Measurements from ENCODE around the gene HUWE1.
A peak's percentile ranks its signal among the peaks of the same experiment; 100 is the strongest.

HUWE1 gene

DNA sequence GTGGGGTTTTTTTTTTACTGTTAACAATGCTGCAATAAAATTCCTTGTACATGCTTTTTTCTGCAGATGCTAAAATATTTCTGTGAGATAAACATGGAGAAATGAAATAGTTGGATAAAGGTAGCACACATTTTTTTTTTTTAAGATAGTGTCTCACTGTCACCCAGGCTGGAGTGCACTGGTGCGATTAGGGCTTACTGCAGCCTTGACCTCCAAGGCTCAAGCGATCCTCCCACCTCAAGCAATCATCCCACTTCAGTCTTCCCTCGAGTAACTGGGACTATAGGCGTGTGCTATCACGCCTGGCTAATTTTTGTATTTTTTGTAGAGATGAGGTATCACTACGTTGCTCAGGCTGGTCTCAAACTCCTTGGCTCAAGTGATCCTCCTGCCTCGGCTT, 1.8 kb upstream of the HUWE1 start:
- no peak for DNase-seq (ENCODE audit: low spot score)

DNA sequence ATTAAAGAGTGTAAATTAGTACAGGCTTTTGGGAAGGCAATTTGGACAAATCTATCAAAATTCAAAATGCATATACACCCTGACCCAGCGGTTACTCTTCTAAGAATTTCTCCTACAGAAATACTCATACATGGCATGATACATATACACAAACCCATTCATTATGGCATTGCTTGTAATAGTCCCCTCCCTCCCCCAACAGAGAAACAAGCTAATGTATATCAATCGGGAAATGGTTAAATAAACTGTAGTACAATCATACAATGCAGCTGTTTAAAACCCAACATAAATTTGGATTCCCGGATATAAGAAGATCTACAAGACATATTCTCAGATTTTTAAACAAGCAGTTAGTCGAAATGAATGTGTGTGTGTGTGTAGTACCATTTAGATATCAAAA, 808 bp downstream of the HUWE1 start:
- DNase-seq (ENCODE audit: low spot score): no peak

DNA sequence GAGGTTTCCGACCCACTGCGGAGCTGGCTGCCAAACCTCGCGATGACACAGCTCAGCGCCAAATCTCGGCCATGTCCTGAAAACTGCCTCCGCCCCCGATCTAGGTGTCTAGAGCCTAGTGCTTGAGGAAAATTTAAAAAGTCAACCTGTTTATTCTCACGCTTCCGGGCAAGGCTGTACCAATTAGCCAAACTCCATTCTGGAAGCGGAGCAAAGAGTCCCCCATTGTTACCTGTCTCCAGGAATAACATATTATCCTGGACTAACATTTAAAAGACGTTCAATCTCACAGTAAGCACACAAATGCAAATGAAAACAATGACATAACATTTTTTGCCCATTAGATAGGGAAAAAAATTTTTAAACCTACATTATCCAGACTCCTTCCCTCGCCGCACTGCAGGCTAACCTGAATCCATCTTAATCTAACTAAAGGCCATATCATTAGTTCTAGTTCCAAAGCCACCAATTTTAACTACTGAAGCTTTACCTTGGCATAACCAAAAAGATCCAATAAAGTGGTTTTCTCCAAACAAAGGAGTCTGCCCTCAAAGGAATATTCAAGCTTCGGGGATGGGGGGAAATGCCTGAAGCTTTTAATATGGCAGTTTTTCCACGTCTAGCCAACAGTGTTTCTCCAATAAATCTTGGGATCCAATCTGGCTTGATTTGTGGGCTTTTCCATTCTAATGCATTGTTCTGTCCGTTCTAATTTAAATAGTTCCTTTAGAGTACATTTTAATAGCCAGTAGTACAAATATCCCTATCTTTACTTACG, 1.9 kb downstream of the HUWE1 start:
- no peak for DNase-seq (ENCODE audit: low spot score)

DNA sequence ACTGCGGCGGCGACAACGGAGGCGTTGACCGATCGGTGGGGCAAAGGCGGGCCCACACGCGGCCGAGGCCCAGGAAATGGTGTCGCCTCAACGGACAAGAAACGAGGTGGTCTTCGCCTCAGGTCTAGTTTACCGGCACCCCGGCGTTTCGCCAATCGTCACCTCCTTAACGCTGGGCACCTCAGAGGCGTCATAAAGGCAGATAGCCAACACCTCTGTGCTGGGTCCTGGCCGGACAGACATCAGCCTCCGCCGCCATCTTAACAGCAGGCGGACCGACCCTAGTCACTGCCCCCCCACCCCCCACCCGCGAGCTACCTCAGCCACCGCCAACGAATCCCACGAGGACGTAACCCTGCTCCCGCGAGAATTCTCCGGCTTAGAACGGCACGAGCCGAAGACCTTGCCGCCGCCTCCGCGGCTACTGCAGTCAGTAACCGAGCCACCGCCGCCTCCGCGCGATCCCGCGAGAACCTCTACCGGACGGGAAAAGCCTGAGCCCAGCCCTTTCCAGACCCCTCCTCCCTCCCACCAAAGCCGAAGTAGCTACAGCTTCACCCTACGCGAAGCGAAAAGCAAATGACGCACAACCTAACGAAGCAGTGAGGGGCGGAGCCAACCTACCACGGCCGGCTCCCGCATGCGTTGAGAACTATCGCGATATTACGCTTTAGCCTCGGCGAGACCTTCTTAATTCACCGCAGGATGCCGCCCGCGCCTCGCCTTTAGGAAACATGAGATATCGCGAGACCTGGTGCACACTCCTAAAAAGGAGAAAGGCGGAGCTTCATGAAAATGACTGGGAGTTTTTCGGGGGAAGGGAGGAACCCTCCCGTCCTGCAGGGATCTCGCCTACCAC, 2.7 kb downstream of the HUWE1 start:
- DNase-seq (ENCODE audit: low spot score): peak; percentile 94

DNA sequence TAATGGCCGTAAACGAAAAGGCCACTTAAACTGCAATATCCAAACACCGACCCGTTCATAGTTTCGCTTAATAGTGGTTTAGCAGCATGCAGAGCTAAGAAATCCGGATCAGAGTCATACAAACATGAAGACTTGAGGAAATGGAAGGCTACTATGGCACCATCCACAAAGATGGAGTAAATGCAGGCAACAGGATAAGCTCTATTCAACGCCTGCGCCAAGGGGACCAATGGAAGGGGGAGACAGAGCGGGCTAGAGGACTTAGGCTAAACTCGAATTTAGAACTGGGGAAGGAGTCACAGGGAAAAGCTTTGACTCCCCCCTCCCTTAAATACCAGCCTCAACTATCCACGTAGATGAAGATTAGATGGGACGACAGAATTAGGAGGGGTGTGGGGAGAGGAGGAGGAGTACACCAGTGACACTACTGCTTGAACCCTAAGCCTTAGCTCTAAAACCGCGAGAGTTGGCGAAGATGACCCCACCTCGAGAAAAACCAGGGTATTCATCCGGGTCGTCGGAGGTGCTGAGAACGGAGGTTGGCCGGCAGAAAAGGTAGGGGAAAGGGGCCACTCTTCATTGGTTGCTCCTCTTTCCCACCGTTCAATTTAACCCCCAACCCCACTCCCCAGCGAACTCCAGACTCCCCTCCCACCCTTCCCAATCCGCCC, 3.5 kb downstream of the HUWE1 start:
- DNase-seq (ENCODE audit: low spot score): peak; percentile 33

DNA sequence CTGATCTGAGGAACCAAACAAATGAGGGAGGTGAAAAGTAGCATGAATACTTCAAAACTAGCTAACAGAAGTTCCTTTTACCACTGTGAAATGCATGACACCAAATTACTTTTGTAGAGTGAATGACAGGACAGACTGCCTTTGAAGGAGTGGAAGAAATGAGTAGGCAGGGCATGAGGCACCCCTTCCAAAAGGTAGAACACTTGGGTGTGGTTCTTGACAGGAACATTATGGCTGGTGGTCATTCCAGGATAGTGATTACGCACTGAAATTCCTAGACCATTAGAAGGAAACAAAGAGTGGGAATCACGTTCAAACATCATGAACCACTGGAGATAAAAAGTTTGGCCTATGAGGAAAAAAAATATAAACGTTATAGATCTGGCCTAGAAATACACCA, 4.9 kb downstream of the HUWE1 start:
- DNase-seq (ENCODE audit: low spot score): no peak

DNA sequence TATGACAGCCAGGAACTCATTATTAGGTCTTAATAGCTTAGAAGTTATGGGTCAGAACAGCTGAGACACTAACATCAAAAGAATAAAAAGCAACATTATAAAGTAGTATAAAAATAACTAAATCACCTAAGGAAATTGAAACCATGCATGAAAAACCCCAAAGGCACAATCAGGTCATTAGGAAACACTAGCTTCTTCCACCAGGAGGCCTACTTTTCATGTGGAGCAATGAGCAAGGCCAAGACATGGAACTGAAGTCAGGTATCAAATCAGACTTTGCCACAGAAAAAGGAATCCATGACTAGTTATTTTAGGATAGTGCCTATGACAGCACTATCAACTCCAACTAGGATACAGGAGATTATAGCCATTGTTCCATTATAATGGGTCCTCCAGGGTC, 7.9 kb downstream of the HUWE1 start:
- DNase-seq (ENCODE audit: low spot score): no peak

DNA sequence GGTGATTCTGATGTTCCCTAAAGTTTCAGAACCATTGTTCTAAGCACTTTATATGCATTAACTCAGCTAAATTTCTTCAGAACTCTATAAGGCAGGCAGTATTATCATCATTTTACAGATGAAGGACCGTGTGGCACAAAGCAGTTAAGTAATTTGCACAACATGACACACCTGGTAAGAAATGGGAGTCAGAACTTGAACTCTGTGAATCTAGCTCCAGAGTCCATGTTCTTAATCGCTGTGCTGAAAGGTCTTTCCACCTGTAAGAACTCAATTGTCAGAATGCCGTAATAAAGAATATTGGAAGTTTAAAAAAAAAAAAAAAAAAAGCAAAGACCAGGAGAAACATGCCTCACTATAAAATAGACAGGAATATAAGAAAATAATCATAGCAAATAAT, 9.2 kb downstream of the HUWE1 start:
- no peak for DNase-seq (ENCODE audit: low spot score)

DNA sequence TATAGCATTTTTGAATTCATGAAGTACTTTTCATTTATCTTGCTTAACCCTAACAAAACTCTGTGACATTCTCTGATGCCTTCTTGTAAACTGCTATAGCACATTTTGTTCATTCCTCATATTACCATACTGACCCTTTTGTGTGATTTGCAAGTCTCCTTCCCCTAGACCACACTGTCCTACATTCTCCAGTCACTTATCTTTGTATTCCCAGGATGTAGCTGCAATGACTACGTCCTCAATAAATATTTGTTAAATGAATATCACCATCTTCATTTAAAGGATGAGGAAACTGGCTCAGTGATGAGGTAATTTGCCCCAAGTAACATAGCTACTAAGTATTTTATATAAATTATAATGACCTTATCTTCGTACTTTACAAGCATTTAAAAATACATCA, 11.9 kb downstream of the HUWE1 start:
- DNase-seq (ENCODE audit: low spot score): no peak

DNA sequence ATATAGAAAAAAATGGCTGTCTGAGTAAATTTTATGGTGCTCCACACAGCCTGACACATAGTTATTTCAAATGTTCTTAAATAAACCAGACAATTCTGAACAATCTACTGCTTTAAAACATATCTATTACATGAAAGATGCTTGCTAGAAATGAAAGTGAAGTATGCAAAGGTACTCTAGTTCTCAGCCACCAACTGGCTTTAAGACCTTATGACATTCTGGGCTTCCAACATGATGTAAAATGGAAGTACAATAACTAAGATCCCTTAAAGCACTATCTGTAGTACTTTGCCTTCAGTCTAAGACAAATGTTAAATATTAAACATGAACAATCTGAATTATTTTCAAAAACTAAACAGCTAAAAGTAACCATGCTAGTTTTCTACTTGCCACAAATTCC, 17.3 kb downstream of the HUWE1 start:
- no peak for DNase-seq (ENCODE audit: low spot score)

DNA sequence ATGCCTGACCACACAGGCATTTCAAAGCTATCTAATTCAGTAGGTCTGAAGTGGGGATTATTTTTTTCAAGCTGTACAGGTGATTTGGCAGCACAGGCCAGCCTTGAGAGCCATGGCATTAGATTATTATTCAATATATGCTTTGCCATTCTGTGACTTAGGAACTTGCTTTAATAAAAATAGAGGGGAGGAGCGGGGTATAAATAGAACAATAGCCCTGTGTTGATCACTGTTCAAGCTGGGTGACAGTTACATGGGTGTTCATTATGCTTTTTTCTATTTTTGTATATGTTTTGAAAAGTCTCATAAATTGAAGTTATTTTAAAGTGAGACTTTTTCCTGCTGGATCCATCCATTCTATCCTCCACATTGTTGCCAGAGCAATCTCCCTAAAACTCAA, 20.3 kb downstream of the HUWE1 start:
- no peak for DNase-seq (ENCODE audit: low spot score)

DNA sequence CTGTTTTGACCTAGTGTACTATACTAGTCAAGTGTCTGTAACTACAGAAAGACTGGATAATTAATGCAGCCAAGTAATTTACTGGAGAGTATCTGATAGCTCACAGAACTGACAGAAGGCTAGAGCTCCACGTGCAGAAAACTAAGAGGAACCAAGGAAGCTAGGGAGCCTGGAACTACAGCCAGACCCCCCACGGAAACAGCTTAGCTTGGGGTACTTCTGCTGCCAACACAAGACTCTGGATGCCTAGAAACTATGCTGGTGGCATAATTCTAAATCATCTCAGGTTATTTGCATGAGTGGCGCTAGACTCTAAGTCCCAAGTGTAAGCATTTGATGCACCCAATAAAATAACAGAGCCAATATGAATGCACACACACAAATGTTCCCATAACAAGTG, 26.5 kb downstream of the HUWE1 start:
- DNase-seq (ENCODE audit: low spot score): no peak

DNA sequence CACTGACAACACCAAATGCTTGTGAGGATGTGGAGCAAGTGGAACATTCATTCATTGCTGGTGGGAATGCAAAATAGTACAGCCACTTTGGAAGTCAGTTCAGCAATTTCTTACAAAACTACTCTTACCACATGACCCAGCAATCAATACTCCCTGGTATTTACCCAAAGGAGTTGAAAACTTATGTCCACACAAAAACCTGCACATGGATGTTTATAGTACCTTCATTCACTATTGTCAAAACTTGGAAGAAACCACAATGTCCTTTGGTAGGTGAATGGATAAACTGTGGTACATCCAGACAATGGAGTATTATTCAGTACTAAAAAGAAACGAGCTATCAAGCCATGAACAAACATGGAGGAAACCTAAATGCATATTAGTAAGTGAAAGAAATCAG, 27.5 kb downstream of the HUWE1 start:
- no peak for DNase-seq (ENCODE audit: low spot score)

DNA sequence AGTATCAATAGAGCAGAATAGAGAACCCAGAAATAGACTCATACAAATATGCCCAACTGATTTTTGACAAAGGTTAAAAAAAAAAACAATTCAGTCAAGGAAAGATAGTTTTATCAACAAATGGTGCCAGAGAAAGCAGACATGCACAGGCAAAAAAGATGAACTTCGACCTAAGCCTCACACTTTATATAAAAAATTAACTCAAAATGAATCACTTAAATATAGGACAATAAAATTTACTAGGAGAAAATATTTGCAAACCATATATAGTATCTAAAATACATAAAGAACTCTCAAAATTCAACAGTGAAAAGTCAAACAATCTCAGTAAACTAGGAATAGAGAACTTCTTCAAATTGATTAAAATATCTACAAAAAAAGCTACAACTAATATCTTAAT, 29.7 kb downstream of the HUWE1 start:
- no peak for DNase-seq (ENCODE audit: low spot score)

DNA sequence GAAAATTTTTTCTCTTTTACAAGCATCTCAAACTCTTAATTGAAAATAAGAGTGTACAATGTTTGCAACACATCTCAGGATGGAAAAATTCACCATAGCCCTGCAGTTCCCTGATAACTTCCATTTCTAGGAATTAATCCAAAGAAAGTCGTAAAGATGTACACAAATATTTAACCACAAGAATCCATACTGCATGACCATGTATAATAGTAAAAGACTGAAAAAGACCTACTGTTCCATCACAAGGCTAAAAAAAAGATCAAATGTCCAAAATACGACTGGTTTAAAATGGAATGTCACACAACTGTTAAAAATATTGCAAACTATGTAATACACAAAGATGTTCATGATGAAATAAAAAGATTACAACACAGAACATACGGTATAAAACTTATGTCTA, 32.1 kb downstream of the HUWE1 start:
- DNase-seq (ENCODE audit: low spot score): no peak

DNA sequence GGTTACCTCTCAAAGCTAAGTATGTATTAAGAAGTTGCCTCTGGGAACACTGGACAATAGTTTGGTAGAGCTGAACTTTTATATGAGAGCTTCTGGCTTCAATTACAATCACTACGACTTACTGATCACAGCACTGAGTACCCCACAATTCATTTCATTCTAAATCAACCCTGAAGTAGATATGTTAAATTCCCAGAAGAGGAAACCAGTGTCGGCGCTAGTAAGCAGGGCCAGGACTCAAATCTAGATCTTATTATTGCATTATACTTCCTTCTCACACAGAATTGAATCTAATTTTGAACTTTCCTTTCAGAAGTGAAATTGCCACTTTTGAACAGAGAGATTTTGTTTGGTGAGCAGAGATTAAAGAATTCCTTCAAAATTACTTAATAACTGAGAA, 41.8 kb downstream of the HUWE1 start:
- DNase-seq (ENCODE audit: low spot score): no peak

DNA sequence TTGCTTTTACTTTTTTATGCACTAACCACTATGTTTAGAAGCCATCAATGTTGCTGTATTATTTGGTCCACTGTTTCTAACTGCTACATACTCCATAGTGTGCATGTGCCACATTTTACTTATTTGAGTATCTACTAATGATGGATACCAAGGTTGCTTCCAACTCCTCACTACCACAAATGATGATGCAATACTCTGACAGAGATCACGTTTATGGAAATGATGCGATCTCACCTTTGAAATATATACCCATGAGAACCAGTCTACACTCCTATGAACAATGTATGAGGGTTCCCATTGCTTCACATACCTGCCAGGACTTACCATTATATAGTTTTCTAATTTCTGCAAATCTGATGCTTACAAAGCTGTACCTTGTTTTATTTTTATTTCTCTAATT, 44.2 kb downstream of the HUWE1 start:
- DNase-seq (ENCODE audit: low spot score): no peak

DNA sequence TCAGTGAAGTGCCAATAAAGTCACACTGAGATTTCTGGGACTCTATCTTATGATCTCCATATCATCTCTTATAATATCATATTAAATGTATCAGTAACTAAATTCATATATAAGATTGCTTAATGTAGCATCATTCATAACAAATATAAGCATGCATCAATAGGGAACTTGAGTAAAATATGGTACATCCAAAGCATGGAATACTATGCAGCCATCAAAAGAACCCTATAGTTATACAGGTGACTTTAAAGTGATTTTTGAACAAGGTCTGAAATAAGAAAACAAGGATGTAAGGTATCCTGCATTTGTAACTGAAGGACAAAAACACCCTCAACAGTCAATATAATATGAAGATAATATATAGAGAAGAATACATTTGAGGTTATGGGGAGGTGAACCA, 47.3 kb downstream of the HUWE1 start:
- DNase-seq (ENCODE audit: low spot score): no peak

DNA sequence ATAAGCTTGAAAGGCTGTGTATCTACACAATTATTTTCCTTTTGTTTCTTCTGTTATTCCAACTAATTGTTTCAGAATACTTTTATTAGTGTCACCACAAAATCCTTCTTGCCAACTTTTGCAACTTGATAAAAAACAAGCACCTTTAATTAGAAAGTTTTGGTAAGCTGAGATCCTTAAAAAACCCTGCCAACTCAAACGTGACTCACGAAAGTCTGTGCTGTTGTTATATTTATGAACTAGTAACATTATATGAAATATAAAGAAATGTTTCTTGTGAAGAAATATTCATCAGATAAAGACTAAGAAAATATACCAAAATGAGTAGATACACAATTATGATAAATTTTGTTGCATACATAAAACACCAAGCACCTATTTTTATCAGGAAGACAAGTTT, 49.0 kb downstream of the HUWE1 start:
- no peak for DNase-seq (ENCODE audit: low spot score)

DNA sequence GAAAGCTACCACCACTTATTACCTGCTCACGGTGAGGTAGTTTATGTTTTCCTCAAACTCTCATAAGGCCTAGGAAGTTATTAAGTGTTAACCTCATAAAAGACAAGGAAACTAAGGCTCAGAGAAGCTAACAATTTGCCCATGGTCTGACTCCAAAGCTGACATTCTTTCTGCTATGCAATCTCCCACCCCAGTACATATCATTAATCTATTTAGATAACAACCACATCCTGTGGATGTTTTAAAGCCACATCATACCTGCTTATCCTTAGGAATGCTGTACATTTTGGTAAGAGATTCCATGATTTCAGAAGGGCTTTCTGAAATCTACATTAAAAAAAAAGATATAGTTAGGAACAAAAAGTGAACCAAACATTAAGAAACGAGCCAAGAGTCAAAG, 55.4 kb downstream of the HUWE1 start:
- DNase-seq (ENCODE audit: low spot score): no peak

DNA sequence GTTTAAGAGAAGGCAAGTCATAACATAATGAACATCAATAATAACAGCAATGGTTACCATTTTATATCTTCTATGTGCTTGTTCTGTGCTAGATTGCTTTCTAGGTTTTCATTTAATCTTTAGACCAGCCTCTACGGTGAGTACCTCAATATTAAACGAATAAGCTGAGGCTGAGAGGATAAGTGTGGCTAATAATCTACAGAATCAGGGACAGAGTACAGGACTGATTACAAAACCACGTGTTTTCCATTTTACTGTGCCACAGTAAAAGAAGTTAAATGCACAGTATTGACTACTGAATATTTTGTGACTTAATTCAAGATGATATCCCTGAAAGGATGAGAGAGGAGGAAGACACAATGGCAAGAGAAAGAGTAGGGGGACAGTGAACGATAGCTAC, 56.3 kb downstream of the HUWE1 start:
- DNase-seq (ENCODE audit: low spot score): no peak

DNA sequence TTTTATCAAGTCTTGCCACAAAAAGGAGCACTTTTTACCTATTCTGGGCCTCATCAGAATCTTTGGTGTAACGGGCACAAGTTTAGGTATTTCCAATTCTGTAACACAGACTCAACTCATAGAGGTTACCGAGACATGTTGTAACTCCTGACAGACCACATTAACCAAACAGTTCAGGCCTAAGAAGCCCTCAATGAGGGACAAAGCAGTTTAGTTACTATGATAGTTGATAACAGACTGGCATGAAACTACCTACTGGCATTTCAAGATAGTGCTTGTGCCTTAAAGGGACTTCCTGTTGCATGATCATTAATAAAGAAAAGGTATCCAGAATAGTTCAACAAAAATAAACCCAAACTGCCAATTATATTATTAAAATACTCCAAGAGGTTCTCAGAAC, 64.1 kb downstream of the HUWE1 start:
- DNase-seq (ENCODE audit: low spot score): no peak

DNA sequence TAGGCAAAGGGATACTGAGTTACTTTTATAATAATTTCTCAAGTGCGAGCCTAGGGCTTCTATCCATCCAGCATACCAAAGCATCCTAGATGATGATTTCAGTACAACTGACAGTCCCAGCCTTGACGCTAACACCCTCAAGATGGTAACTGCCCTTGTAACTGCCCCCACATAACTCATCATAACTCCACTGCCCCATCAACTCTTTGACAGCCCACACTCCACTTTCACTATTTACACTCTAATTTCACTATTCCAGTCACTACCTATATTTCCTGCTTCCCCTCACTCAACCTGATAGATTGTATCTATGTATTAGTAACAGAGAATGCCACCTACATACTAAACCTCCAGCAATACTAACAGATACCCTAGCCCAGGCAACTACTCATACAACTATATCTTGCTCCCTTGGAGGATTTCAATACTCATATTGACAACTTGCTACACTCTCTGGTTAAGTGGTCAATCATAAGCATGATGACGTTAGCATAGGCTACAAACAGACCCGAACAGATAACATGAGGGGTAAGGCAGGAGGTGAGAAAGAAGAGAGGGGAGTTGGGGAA, 65.0 kb downstream of the HUWE1 start:
- no peak for DNase-seq (ENCODE audit: low spot score)

All from CD4-positive, alpha-beta T cell treated with Interleukin-15 for 4 hours (primary cell).